ENCODE data around the gene LY6G6F. TPM values are rescaled to one million over a fixed set of nuclear protein-coding genes. Genes with fewer than 3 reads are reported as not detected.

Gene LY6G6F
- total and polyA plus RNA-seq, 2 of the 13 experiments (the other 11 are each of a cell fraction or from before 2014, with no cell fraction given) = not detected

DNA sequence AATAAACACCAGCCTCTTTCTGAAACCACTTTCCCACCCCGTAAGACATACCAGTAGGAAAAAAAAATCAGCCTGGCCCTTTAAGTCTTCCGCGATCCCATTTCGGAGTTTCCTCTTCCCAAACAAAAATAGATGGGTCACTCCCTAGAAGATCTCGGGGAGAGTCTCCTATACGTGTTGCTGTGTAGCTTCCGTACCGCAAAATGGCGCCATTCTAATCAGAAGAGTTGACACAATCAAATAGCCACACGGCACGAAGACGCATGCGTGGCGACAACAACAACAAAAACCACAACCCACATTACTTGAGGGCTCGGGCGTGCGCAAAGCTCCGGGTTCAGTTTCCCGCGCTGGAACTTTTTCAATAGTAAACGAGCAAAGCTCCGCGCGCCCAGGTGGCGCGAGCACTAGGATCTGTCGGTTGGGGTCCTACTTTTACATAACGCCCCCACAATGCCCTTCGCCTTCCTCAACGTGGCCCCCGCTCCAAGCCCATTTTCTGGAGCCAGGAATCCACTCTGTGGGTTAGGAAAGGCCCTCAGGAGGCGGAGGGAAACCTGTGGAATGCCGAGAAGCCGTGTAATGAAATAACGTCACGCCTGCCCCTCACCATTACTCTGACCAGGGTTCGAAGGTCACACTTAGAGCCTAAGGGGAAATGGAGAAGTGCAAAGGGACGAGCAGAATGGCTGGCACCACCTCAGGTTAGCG lies 41.7 kb upstream of the LY6G6F start, which contains the start of gene GPANK1 (continued):
- TF ChIP-seq REST (IDR thresholded peaks at IDR 0.05; ENCODE audit: borderline replicate concordance in 1 of 2, low read depth in 1 of 2, low read length in 2 of 2) (peak in 1 of 2 experiments; percentile 21; a peak in 1 of 4 replicates), MLXIP (CRISPR knock-in tag; IDR thresholded peaks at IDR 0.05; ENCODE audit: borderline replicate concordance) (peak; percentile 39; the same call in 1 of the 2 replicates), FOSL2 (CRISPR knock-in tag; IDR thresholded peaks at IDR 0.05) (no peak; the same call in none of the 2 replicates), SRF (IDR thresholded peaks at IDR 0.05; ENCODE audit: low read depth, low read length) (no peak), POLR2AphosphoS5 (IDR thresholded peaks at IDR 0.05; ENCODE audit: low read depth, low read length) (peak; percentile 68), ZSCAN20 (CRISPR knock-in tag; IDR thresholded peaks at IDR 0.05; ENCODE audit: borderline replicate concordance) (0 out of 2 replicates have a peak, but pooled peaks have one; percentile 21), NR3C1 (CRISPR knock-in tag; IDR thresholded peaks at IDR 0.05) (no peak), ZFP82 (CRISPR knock-in tag; IDR thresholded peaks at IDR 0.05; ENCODE audit: borderline replicate concordance) (peak; percentile 90), ZNF230 (CRISPR knock-in tag; IDR thresholded peaks at IDR 0.05) (0 out of 2 replicates have a peak, but pooled peaks have one; percentile 20), RELA (CRISPR knock-in tag; IDR thresholded peaks at IDR 0.05) (no peak), ZC3H13 (CRISPR knock-in tag; IDR thresholded peaks at IDR 0.05) (peak; percentile 95), TFDP2 (CRISPR knock-in tag; IDR thresholded peaks at IDR 0.05) (peak; percentile 97), SSRP1 (CRISPR knock-in tag; IDR thresholded peaks at IDR 0.05) (no peak; the same call in 1 of the 2 replicates), ZNF773 (CRISPR knock-in tag; IDR thresholded peaks at IDR 0.05; ENCODE audit: borderline replicate concordance) (0 out of 2 replicates have a peak, but pooled peaks have one; percentile 10)
- TF ChIP-seq, protein P1, sequence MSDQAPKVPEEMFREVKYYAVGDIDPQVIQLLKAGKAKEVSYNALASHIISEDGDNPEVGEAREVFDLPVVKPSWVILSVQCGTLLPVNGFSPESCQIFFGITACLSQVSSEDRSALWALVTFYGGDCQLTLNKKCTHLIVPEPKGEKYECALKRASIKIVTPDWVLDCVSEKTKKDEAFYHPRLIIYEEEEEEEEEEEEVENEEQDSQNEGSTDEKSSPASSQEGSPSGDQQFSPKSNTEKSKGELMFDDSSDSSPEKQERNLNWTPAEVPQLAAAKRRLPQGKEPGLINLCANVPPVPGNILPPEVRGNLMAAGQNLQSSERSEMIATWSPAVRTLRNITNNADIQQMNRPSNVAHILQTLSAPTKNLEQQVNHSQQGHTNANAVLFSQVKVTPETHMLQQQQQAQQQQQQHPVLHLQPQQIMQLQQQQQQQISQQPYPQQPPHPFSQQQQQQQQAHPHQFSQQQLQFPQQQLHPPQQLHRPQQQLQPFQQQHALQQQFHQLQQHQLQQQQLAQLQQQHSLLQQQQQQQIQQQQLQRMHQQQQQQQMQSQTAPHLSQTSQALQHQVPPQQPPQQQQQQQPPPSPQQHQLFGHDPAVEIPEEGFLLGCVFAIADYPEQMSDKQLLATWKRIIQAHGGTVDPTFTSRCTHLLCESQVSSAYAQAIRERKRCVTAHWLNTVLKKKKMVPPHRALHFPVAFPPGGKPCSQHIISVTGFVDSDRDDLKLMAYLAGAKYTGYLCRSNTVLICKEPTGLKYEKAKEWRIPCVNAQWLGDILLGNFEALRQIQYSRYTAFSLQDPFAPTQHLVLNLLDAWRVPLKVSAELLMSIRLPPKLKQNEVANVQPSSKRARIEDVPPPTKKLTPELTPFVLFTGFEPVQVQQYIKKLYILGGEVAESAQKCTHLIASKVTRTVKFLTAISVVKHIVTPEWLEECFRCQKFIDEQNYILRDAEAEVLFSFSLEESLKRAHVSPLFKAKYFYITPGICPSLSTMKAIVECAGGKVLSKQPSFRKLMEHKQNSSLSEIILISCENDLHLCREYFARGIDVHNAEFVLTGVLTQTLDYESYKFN (CRISPR knock-in tag; conservative IDR thresholded peaks at IDR 0.05) = peak; percentile 56
- TF ChIP-seq, protein P2, sequence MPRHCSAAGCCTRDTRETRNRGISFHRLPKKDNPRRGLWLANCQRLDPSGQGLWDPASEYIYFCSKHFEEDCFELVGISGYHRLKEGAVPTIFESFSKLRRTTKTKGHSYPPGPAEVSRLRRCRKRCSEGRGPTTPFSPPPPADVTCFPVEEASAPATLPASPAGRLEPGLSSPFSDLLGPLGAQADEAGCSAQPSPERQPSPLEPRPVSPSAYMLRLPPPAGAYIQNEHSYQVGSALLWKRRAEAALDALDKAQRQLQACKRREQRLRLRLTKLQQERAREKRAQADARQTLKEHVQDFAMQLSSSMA (CRISPR knock-in tag; IDR thresholded peaks at IDR 0.05) = peak; percentile 84
